Measurements from ENCODE around the gene CFAP46.

CFAP46 gene

DNA sequence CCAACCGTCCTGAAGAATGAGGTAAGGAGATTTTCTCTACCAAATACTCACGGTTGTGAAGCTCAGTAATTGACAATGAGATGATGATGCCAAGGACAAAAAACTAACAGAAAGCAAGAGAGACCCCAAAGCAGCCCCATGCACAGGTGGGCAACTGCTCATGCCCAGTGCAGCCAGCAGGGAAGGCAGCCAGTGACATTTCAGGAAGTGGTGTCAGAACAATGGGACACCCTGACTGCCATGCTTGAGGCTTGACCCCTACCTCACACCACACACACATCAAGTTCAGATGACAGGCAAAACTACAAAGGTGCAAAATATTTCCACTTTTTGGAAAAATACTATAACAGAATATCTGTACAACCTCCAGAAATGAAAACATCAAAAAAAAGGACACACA lies 66.9 kb downstream of the CFAP46 start:
- no peak for DNase-seq (ENCODE audit: low spot score)
- TF ChIP-seq, protein P1, sequence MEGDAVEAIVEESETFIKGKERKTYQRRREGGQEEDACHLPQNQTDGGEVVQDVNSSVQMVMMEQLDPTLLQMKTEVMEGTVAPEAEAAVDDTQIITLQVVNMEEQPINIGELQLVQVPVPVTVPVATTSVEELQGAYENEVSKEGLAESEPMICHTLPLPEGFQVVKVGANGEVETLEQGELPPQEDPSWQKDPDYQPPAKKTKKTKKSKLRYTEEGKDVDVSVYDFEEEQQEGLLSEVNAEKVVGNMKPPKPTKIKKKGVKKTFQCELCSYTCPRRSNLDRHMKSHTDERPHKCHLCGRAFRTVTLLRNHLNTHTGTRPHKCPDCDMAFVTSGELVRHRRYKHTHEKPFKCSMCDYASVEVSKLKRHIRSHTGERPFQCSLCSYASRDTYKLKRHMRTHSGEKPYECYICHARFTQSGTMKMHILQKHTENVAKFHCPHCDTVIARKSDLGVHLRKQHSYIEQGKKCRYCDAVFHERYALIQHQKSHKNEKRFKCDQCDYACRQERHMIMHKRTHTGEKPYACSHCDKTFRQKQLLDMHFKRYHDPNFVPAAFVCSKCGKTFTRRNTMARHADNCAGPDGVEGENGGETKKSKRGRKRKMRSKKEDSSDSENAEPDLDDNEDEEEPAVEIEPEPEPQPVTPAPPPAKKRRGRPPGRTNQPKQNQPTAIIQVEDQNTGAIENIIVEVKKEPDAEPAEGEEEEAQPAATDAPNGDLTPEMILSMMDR (IDR thresholded peaks at IDR 0.05), result no peak
- H3K4me3 ChIP-seq, result no peak overlapping the region
- H3K27ac ChIP-seq, result no peak overlapping the region

DNA sequence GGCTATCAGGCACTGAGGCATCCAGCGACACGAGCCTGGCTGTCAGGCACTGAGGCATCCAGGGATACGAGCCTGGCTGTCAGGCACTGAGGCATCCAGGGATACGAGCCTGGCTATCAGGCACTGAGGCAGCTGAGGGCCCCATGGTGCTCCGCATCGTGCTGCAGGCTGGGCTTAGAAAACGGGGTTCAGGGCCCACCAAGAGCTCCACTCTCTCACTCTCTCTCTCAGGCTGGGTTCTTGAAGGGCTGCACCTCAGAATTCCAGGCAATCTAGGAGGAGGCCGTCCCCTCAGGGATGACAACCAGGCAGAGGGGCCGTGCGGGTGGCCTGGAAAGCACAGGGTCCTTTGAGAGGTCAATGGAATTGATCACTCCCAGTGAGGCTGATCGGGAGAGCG lies 69.0 kb downstream of the CFAP46 start:
- Histone ChIP-seq H3K27ac (no peak overlapping the region), H3K4me3 (no peak overlapping the region)
- no peak for DNase-seq (ENCODE audit: low spot score)
- TF ChIP-seq, protein P1 (IDR thresholded peaks at IDR 0.05), result no peak

DNA sequence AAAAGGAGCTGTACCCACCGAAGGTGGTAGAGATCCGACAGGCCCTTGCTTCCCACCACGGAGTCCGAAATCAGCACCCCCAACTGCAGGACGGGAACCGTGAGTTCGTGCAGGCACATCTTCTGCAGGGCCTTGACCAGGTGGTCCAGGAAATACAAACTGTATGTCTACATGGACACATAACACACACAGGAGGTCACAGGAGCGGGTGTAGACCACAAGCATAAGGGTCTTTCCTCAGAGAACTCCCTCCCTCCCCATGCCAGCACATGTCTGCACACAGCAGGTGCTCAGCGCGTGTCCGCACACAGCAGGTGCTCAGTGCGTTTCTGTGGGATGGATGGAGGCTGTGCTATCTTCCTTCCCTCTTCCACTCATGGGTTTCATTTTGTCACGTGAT lies 69.7 kb downstream of the CFAP46 start:
- Histone ChIP-seq H3K4me3 (no peak overlapping the region), H3K27ac (no peak overlapping the region)
- TF ChIP-seq, protein P1 (IDR thresholded peaks at IDR 0.05), result no peak
- no peak for DNase-seq (ENCODE audit: low spot score)

DNA sequence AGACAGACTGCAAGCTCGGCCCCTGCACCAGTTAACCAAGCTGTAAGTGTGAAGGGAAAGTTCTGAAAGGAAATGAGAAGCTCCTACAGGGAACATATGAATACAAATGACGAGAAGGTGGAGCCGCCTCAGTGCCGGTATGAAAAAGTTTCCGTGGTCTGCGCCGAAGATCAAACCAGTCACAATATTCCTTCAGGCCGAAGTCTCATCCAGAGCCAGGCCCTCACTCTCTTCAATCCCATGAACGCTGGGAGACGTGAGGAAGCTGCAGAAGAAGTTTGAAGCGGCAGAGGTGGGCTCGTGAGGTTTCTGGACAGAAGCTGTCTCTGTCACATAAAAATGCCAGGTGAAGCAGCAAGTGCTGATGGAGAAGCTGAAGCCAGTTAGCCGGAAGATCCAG lies 71.9 kb downstream of the CFAP46 start:
- TF ChIP-seq, protein P1 (IDR thresholded peaks at IDR 0.05), result no peak
- DNase-seq (ENCODE audit: low spot score), result no peak
- Histone ChIP-seq H3K4me3 (no peak overlapping the region), H3K27ac (no peak overlapping the region)

DNA sequence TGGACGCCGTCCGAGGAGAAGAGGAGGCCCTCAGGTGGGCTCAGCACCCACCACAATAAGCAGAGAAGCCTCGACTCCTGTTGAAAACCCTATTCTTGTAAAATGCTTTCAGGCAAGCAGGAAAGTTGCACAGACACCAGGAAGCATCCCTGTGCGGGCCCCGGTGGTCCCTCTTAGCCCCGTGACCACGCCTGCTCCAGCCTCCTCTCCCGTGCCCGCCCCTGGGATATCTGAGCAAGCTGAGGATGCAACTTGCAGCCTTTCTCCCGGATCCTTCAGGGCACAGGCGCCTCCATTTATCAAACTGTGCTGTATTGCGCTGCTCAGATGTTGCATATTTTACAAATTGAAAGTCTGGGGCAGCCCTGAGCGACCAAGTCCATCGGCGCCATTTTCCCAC lies 72.7 kb downstream of the CFAP46 start:
- H3K4me3 ChIP-seq, result no peak overlapping the region
- TF ChIP-seq, protein P1 (IDR thresholded peaks at IDR 0.05), result no peak
- no peak overlapping the region for H3K27ac ChIP-seq
- no peak for DNase-seq (ENCODE audit: low spot score)

DNA sequence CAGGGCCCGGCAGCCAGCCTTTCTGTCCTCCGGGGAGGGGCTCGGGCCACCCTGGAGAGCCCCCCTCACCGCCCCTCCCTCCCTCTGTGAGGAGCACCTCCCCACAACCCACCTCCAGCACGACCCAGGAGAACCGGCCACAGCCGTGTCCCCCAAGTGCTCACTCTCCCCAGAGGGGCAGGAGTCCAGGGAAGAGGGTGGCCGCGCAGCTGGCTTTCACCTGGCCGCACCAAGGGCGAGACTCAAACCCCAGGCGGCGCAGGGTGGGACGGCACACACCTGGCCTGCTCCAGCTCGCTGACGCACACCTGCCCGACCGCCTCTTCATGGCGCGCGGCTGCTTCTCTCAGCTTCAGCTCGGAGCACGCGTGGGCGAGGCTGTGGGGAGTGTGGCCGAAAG lies 73.4 kb downstream of the CFAP46 start:
- no peak for DNase-seq (ENCODE audit: low spot score)
- TF ChIP-seq, protein P1 (IDR thresholded peaks at IDR 0.05), result no peak
- Histone ChIP-seq H3K4me3 (no peak overlapping the region), H3K27ac (no peak overlapping the region)

DNA sequence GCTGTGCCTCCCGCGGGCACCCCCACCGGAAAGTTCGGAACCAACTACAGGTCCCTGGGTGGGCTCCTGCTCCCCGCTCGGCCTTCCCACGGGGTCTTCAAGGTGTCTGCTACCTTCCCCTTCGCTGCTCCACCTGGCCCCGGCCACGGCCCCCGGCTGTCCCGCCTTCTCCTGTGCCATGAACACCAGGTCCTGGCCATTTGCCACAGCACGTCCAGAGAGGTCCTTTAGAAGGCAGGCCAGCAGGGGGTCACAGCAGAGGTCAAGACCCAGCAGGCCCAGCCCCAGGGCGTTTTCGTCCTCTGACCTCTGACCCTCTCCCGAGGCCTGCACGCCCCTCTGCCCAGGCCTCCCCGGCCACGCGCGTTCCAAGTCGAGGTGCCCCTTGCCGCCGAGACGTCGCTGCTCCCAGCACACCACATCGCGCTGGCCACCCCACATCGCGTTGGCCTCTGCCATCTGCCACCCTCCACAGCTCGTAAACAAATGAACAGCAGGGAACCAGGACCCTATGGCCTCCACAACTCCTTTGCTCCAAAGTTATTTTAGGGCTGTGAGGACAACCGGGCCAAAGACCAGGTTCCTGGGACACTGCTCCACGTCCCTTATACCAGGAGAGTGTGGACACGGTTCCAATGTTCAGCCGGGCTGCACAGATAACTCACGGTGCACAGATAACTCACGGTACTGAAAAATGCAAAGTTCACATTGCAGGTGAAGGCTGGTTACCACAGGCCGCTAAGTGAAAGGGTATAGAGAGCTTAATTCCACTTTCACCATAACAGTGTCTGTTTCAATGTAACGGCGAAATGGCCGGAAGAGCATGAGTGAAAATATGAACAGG lies 74.3 kb downstream of the CFAP46 start:
- TF ChIP-seq, protein P1 (IDR thresholded peaks at IDR 0.05), result no peak
- Histone ChIP-seq H3K27ac (no peak overlapping the region), H3K4me3 (no peak overlapping the region)
- no peak for DNase-seq (ENCODE audit: low spot score)

Data from coronary artery (tissue), 2 donors.